Panc1 (cell line): ENCODE measurements around the gene PTGES3. TPM values are rescaled to one million over a fixed set of nuclear protein-coding genes. Genes with fewer than 3 reads are reported as not detected.
A peak's percentile ranks its signal among the peaks of the same experiment; 100 is the strongest.

Experiments used
- ATAC-seq: fragments of 200-7000 bp; cut with Tn5 transposase; 2 replicates; pipeline ENCODE4 v1.9.1; 2020; ENCODE audit warnings: mild to moderate bottlenecking, moderate library complexity
- BruUV-seq: library from RNA; stranded (reverse); fragments of 400-500 nt; replicated peaks from 2 replicates; lab custom pipeline; 2021; lab: Mats Ljungman, UMichigan
- CTCF ChIA-PET: fragments of 300-600 bp; sonication (Branson Sonifier 250); formaldehyde crosslinking; loops from one replicate; lab custom pipeline; 2022; ENCODE audit warnings: antibody characterized with exemption; lab: Charles Lee
- POLR2A ChIA-PET: fragments of 300-600 bp; sonication (Branson Sonifier 250); formaldehyde crosslinking; loops from one replicate; lab custom pipeline; 2022; ENCODE audit warnings: antibody characterized with exemption; lab: Charles Lee
- DNase-seq: peaks from one replicate; pipeline ENCODE4 v3.0.0-alpha.2; 2010; ENCODE audit warnings: low read depth, low spot score
- H3K27ac ChIP-seq: 2 replicates; pipeline ENCODE4 v1.5.1; 2011; ENCODE audit warnings: mild to moderate bottlenecking, low read length, inconsistent platforms
- H3K27me3 ChIP-seq: fragments of 200-500 bp; sonication (Bioruptor generic); 2 replicates; pipeline ENCODE4 v1.6.0; 2014; ENCODE audit warnings: low read length, inconsistent platforms; ENCODE audit not compliant: control insufficient read depth, insufficient read depth
- H3K36me3 ChIP-seq: fragments of 200-500 bp; sonication (Bioruptor generic); 2 replicates; pipeline ENCODE4 v1.5.1; 2014; ENCODE audit warnings: inconsistent platforms, mild to moderate bottlenecking, low read length, moderate library complexity; ENCODE audit not compliant: control insufficient read depth, insufficient read depth
- H3K4me1 ChIP-seq: 2 replicates; pipeline ENCODE4 v1.5.1; 2011; ENCODE audit warnings: inconsistent platforms, mild to moderate bottlenecking, low read length, moderate library complexity; ENCODE audit not compliant: control insufficient read depth, insufficient read depth
- H3K4me3 ChIP-seq, 2 experiments: 2 replicates each; pipeline ENCODE4 v1.5.1; 2011 to 2012; ENCODE audit warnings: low read depth in 2 of 2, low read length in 2 of 2, mild to moderate bottlenecking in 2 of 2, inconsistent platforms in 1 of 2, moderate library complexity in 1 of 2
- H3K9me3 ChIP-seq: fragments of 200-500 bp; sonication (Bioruptor generic); 2 replicates; pipeline ENCODE4 v1.5.1; 2014; ENCODE audit warnings: low read depth, mild to moderate bottlenecking, inconsistent platforms, low read length, moderate library complexity; ENCODE audit not compliant: control insufficient read depth, insufficient read depth
- POLR2AphosphoS5 ChIP-seq: IDR thresholded peaks from 2 replicates; pipeline ENCODE4 v1.6.1; 2012; ENCODE audit warnings: mild to moderate bottlenecking, low read depth, low read length, moderate library complexity
- REST ChIP-seq, 2 experiments: IDR thresholded peaks; 2 replicates each; pipeline ENCODE4 v1.6.1; 2011 to 2012; ENCODE audit warnings: low read depth in 2 of 2, control low read depth in 1 of 2, low read length in 1 of 2, mild to moderate bottlenecking in 1 of 2, moderate library complexity in 1 of 2; ENCODE audit not compliant: insufficient read depth in 1 of 2
- SIN3A ChIP-seq: IDR thresholded peaks from 2 replicates; pipeline ENCODE4 v1.6.1; 2012; ENCODE audit warnings: low read depth, mild to moderate bottlenecking, low read length, moderate library complexity, borderline replicate concordance; ENCODE audit not compliant: insufficient read depth
- TCF7L2 ChIP-seq: IDR thresholded peaks from 2 replicates; pipeline ENCODE4 v1.6.1; 2011; ENCODE audit warnings: mild to moderate bottlenecking, low read depth, low read length, inconsistent platforms
- in situ Hi-C: cut with HindIII; loops from 2 replicates; pipeline ENCODE4 v1.10.0; 2016; ENCODE audit warnings: low sequenced_read_pairs, low pct_unique_long_range_greater_than_20kb
- intact Hi-C: fragments of 100-400 bp; cut with micrococcal nuclease; formaldehyde crosslinking; loops from one replicate; pipeline ENCODE4 v1.10.0; 2022; ENCODE audit not compliant: unreplicated experiment
- total RNA-seq: library from RNA; stranded (reverse); gene quantifications from one replicate; pipeline ENCODE4 v1.2.1, GENCODE V29; 2021; ENCODE audit not compliant: unreplicated experiment
- TF ChIP-seq, protein P1 (sequence below): fragments of 450-650 bp; IDR thresholded peaks from 2 replicates; pipeline ENCODE4 v1.5.1; 2017; ENCODE audit warnings: mild to moderate bottlenecking

Gene PTGES3
- total RNA-seq, 1 experiment from 2014 or later: 339 TPM

- peaks cover 47% of the 10 kb centered on the region for H3K4me1 ChIP-seq
- ATAC-seq (peak; percentile 8), DNase-seq (no peak)
- H3K27ac ChIP-seq: peak overlapping the region; percentile 92
- peaks cover 8% of the 10 kb centered on the region for H3K36me3 ChIP-seq
- no peak for TF ChIP-seq REST (IDR thresholded peaks at IDR 0.05; ENCODE audit: insufficient read depth in 1 of 2, low read depth in 2 of 2, low read length in 1 of 2)
- TF ChIP-seq POLR2AphosphoS5: no peak
- TF ChIP-seq TCF7L2: no peak
- no peak for TF ChIP-seq SIN3A
- TF ChIP-seq, protein P1, sequence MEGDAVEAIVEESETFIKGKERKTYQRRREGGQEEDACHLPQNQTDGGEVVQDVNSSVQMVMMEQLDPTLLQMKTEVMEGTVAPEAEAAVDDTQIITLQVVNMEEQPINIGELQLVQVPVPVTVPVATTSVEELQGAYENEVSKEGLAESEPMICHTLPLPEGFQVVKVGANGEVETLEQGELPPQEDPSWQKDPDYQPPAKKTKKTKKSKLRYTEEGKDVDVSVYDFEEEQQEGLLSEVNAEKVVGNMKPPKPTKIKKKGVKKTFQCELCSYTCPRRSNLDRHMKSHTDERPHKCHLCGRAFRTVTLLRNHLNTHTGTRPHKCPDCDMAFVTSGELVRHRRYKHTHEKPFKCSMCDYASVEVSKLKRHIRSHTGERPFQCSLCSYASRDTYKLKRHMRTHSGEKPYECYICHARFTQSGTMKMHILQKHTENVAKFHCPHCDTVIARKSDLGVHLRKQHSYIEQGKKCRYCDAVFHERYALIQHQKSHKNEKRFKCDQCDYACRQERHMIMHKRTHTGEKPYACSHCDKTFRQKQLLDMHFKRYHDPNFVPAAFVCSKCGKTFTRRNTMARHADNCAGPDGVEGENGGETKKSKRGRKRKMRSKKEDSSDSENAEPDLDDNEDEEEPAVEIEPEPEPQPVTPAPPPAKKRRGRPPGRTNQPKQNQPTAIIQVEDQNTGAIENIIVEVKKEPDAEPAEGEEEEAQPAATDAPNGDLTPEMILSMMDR: no peak
- no peaks in the 10 kb centered on the region for H3K9me3 ChIP-seq
- H3K4me3 ChIP-seq: peak overlapping the region; percentile 65 to 90
- no peaks in the 10 kb centered on the region for H3K27me3 ChIP-seq
- in situ Hi-C loops: no loop called here
- BruUV-seq: no TSS peak
- ChIA-PET CTCF (interaction anchor here (0.6 to 1.2 kb wide), 2 partner anchors 22 to 127 kb away, joined by 3 to 9 read pairs; no protein-coding TSS in a partner anchor), POLR2A (interaction anchor here (0.5 kb wide), 1 partner anchor 13 kb away, joined by 3 read pairs; no protein-coding TSS in a partner anchor)
- intact Hi-C loops: no loop called here
Observed at GRCh38 chr12:56634242-56634836, 53.7 kb downstream of the PTGES3 start.

DNA sequence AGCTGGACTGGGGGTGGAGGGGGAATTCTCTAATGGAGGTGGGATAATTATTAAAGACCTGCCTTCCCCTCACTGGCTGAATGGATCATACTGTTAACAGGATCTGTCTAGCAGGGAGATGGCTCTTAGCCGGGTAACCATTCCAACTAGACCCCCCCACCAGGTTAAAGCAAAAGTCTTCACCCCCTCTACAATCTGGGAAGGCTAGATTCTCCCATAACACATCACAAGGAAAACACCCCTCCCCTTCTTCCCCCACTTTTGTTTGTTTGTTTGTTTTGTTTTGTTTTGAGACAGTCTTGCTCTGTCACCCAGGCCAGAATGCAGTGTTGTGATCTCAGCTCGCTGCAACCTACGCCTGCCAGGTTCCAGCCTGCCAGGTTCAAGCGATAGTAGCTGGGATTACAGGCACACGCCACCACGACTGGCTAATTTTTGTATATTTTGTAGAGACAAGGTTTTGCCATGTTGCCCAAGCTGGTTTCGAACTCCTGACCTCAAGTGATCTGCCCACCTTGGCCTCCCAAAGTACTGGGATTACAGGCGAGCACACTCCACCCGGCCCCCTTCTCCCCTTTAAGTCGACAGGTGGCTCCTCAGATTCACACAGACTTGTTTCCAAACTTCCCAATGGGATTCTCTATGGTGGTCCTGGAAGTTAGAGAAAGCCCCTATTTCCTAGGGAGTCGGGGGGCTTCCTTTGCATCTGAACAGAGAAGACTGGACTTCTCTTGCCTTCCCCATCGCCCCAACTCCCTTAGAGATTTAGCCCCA lies 54.4 kb downstream of the PTGES3 start:
- BruUV-seq: no TSS peak
- ATAC-seq: no peak
- Histone ChIP-seq H3K27me3 (no peaks in the 10 kb centered on the region), H3K4me1 (peaks cover 47% of the 10 kb centered on the region), H3K4me3 (peak overlapping the region; percentile 65 to 90), H3K9me3 (no peaks in the 10 kb centered on the region), H3K36me3 (peaks cover 6% of the 10 kb centered on the region), H3K27ac (peak overlapping the region; percentile 92)
- no peak for TF ChIP-seq POLR2AphosphoS5
- TF ChIP-seq REST (IDR thresholded peaks at IDR 0.05; ENCODE audit: insufficient read depth in 1 of 2, low read depth in 2 of 2, low read length in 1 of 2): no peak
- TF ChIP-seq TCF7L2: no peak
- no peak for TF ChIP-seq SIN3A
- TF ChIP-seq, protein P1: no peak
- ChIA-PET CTCF (interaction anchor here (1.2 kb wide), 1 partner anchor 22 kb away, joined by 3 read pairs; no protein-coding TSS in a partner anchor), POLR2A (interaction anchor here (0.6 to 0.7 kb wide), 2 partner anchors 12 to 89 kb away, joined by 3 to 10 read pairs; no protein-coding TSS in a partner anchor)
- no peak for DNase-seq
- in situ Hi-C loops (no loop called here), intact Hi-C loops (no loop called here)
